Thyroid gland (tissue), 4 donors: ENCODE measurements around the gene HOXB3. TPM values are rescaled to one million over a fixed set of nuclear protein-coding genes. Genes with fewer than 3 reads are reported as not detected.

ENCODE experiments used
- DNase-seq, 2 donors: peaks; one replicate each; pipeline ENCODE4 v3.0.0-alpha.2; 2019
- H3K27ac ChIP-seq, 3 donors: fragments of 200-600 bp; sonication (generic); 1 replicate in 2 of 3; 2 replicates in 1 of 3; pipeline ENCODE4 v1.5.1; 2016 to 2019; ENCODE audit warnings: mild to moderate bottlenecking in 1 of 3, moderate library complexity in 1 of 3
- H3K27me3 ChIP-seq: fragments of 200-600 bp; sonication (generic); one replicate; pipeline ENCODE4 v1.5.1; 2019
- H3K36me3 ChIP-seq, 2 donors: fragments of 200-600 bp; sonication (generic); one replicate each; pipeline ENCODE4 v1.5.1; 2016 to 2019
- H3K4me1 ChIP-seq, 2 donors: fragments of 200-600 bp; sonication (generic); one replicate each; pipeline ENCODE4 v1.5.1; 2017 to 2019
- H3K4me3 ChIP-seq, 3 donors: fragments of 200-600 bp; sonication (generic); replicated peaks in 1 of 3; 1 replicate in 2 of 3; 2 replicates in 1 of 3; pipeline ENCODE4 v1.5.1; 2016; ENCODE audit warnings: mild to moderate bottlenecking in 1 of 3
- H3K9me3 ChIP-seq: fragments of 200-600 bp; sonication (generic); one replicate; pipeline ENCODE4 v1.5.1; 2017
- CTCF ChIP-seq, 6 experiments: fragments of 200-600 bp in 3 of 6; fragments of 450-650 bp in 3 of 6; sonication (generic) in 3 of 6; IDR thresholded peaks; one replicate each; pipeline ENCODE4 v1.5.1; 2016 to 2019; ENCODE audit warnings: antibody characterized with exemption in 6 of 6, mild to moderate bottlenecking in 2 of 6, inconsistent platforms in 1 of 6, moderate library complexity in 1 of 6
- POLR2A ChIP-seq, 2 donors: fragments of 450-650 bp; IDR thresholded peaks; one replicate each; pipeline ENCODE4 v1.6.1; 2017; ENCODE audit warnings: antibody characterized with exemption in 2 of 2, mild to moderate bottlenecking in 2 of 2, moderate library complexity in 1 of 2
- WGBS, 2 donors: methylation state at CpG; one replicate each; pipeline ENCODE4 v1.1.5; 2017; 5-methylcytosine and 5-hydroxymethylcytosine counted together
- intact Hi-C: fragments of 100-400 bp; cut with DNase I; formaldehyde crosslinking; loops from one replicate; pipeline ENCODE4 v1.15.1; 2023
- total RNA-seq, 4 donors: library from RNA; depleted of rRNA; stranded (reverse); fragments of >200 nt; gene quantifications; one replicate each; pipeline ENCODE4 v1.2.3, GENCODE V29; 2016

HOXB3 gene
- total RNA-seq, 4 donors from 2014 or later, result 1.5 to 6.7 (median 4.3) TPM

GRCh38 chr17:48624544-48625494, 34.8 kb upstream of the HOXB3 start:
- Histone ChIP-seq H3K9me3 (no peaks in the 10 kb centered on the region), H3K36me3 (no peaks in the 10 kb centered on the region), H3K4me1 (peaks cover 10 to 20% of the 10 kb centered on the region in 2 donors), H3K27ac (no peak overlapping the region), H3K4me3 (peak overlapping the region in 1 of 3 donors; percentile 10), H3K27me3 (peaks cover 77% of the 10 kb centered on the region)
- WGBS, 2 donors, result 3 to 5% methylated on average over 23 to 32 of the region's 66 CpGs
- no peak for TF ChIP-seq POLR2A (IDR thresholded peaks at IDR 0.05)
- no peak for TF ChIP-seq CTCF (IDR thresholded peaks at IDR 0.05)
- no peak for DNase-seq
- intact Hi-C loops, result no loop called here

- no peak for DNase-seq
- intact Hi-C loops, result no loop called here
- WGBS, 2 donors, result 17 to 25% methylated on average over 5 of the region's 5 CpGs
- no peak for TF ChIP-seq POLR2A (IDR thresholded peaks at IDR 0.05)
- TF ChIP-seq CTCF (IDR thresholded peaks at IDR 0.05), result no peak
- peaks cover 77% of the 10 kb centered on the region for H3K27me3 ChIP-seq
- H3K4me3 ChIP-seq, result no peak overlapping the region
- no peak overlapping the region for H3K27ac ChIP-seq
- H3K4me1 ChIP-seq, result peaks cover 10 to 20% of the 10 kb centered on the region in 2 donors
- H3K9me3 ChIP-seq, result no peaks in the 10 kb centered on the region
- H3K36me3 ChIP-seq, result no peaks in the 10 kb centered on the region
These were observed 34.1 kb upstream of the HOXB3 start for GRCh38 chr17:48624118-48624517.

- intact Hi-C loops, result no loop called here
- Histone ChIP-seq H3K27me3 (peaks cover 79% of the 10 kb centered on the region), H3K27ac (no peak overlapping the region), H3K9me3 (no peaks in the 10 kb centered on the region), H3K4me1 (peaks cover 10 to 20% of the 10 kb centered on the region in 2 donors), H3K36me3 (no peaks in the 10 kb centered on the region), H3K4me3 (no peak overlapping the region)
- DNase-seq, result no peak
- no peak for TF ChIP-seq CTCF (IDR thresholded peaks at IDR 0.05)
- no peak for TF ChIP-seq POLR2A (IDR thresholded peaks at IDR 0.05)
- WGBS, 2 donors, result 16 to 23% methylated on average over 4 of the region's 4 CpGs
These were observed 33.5 kb upstream of the HOXB3 start for GRCh38 chr17:48623583-48623982.

GRCh38 chr17:48622857-48623256, 32.8 kb upstream of the HOXB3 start:
- whole genome bisulfite sequencing, 2 donors, result 20 to 21% methylated on average over 11 of the region's 11 CpGs
- intact Hi-C loops, result no loop called here
- H3K4me1 ChIP-seq, result peaks cover 10 to 20% of the 10 kb centered on the region in 2 donors
- DNase-seq, result no peak
- no peak overlapping the region for H3K27ac ChIP-seq
- H3K4me3 ChIP-seq, result no peak overlapping the region
- H3K27me3 ChIP-seq, result peaks cover 83% of the 10 kb centered on the region
- TF ChIP-seq CTCF (IDR thresholded peaks at IDR 0.05) (no peak), POLR2A (IDR thresholded peaks at IDR 0.05) (no peak)
- no peaks in the 10 kb centered on the region for H3K36me3 ChIP-seq
- H3K9me3 ChIP-seq, result no peaks in the 10 kb centered on the region
